Measurements from ENCODE around the gene RFX8.

Gene RFX8

DNA sequence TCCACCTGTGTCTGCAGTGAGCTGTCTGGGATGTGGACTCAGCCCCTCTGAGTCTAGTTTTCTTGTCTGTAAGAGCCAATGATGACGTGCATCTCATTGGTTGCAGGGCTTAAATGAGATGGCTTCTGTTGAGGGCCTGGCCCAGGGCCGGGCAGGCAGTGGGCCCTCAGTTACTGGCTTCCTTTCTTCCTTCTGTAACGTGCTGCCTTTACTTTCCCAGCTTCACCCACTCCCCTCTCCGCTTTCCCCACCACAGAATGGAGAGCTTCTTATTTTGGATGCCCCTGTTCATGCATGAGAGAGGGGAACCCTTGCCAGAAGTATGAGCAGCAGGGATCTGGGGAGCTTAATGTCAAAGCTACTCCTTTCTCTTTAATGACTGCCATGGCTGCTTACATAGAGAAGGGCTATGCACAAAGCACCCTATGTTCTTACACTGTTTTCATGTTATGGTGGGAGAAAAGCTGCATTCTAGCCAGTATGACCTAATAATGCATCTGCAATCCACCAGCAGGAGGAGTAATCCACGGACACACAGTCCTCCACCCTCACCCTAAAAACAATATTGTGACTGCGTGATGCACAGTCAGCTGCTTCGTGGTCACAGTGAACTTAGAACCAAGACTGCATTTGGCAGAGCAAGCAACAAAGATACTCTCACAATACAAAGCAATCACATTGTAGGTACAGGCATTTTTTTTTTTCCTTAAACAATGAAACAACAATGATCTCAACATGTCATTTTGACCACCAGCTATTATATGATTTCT, 124.8 kb downstream of the RFX8 start:
- Histone ChIP-seq H4K20me1 (ENCODE audit: insufficient read depth, low read length, poor library complexity, severe bottlenecking) (no peaks in the 10 kb centered on the region), H3K79me2 (ENCODE audit: insufficient read depth, low read length) (no peaks in the 10 kb centered on the region), H3K4me3 (ENCODE audit: low read length, poor library complexity, severe bottlenecking) (no peak overlapping the region), H3K4me1 (ENCODE audit: insufficient read depth, low read length, poor library complexity, severe bottlenecking) (peaks cover 5% of the 10 kb centered on the region), H3K36me3 (ENCODE audit: insufficient read depth, low read length) (no peaks in the 10 kb centered on the region), H2AFZ (ENCODE audit: low read length) (peak overlapping the region; percentile 71; the same call in 1 of the 2 replicates), H3K9ac (ENCODE audit: low read depth, low read length, poor library complexity, severe bottlenecking) (no peak overlapping the region), H3K27me3 (ENCODE audit: insufficient read depth, low read length, poor library complexity, severe bottlenecking) (no peaks in the 10 kb centered on the region), H3K9me2 (replicated peaks; ENCODE audit: low read depth, low read length) (no peaks in the 10 kb centered on the region), H3K9me3 (ENCODE audit: insufficient read depth, low read depth, low read length) (no peaks in the 10 kb centered on the region), H3F3A (ENCODE audit: low read depth) (no peaks in the 10 kb centered on the region), H3K4me2 (ENCODE audit: low read depth, low read length, poor library complexity, severe bottlenecking) (no peak overlapping the region)
- no peak for TF ChIP-seq EZH2phosphoT487 (IDR thresholded peaks at IDR 0.05; ENCODE audit: borderline replicate concordance)
- TF ChIP-seq, protein P1, sequence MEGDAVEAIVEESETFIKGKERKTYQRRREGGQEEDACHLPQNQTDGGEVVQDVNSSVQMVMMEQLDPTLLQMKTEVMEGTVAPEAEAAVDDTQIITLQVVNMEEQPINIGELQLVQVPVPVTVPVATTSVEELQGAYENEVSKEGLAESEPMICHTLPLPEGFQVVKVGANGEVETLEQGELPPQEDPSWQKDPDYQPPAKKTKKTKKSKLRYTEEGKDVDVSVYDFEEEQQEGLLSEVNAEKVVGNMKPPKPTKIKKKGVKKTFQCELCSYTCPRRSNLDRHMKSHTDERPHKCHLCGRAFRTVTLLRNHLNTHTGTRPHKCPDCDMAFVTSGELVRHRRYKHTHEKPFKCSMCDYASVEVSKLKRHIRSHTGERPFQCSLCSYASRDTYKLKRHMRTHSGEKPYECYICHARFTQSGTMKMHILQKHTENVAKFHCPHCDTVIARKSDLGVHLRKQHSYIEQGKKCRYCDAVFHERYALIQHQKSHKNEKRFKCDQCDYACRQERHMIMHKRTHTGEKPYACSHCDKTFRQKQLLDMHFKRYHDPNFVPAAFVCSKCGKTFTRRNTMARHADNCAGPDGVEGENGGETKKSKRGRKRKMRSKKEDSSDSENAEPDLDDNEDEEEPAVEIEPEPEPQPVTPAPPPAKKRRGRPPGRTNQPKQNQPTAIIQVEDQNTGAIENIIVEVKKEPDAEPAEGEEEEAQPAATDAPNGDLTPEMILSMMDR (conservative IDR thresholded peaks at IDR 0.05; ENCODE audit: low read length) = peak; percentile 51

DNA sequence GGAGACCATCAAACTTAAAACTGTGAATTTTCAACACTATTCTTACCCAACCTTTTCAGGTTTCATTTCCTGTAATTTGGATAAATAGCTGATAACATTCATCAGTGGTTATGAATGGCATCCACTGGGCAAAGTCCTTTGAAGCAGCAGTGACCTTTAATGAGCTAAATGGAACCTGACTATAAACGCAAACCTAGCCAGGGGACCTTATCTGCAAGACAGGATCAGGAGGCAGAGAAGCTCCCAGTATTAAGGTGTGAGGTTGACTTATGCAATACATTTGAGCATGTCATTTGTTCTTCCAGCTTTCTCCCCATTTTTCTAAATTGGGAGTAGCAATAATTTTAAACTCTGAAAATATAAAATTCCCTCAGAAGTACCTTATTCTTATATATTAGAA, 126.0 kb downstream of the RFX8 start:
- peaks cover 5% of the 10 kb centered on the region for H3K4me1 ChIP-seq (ENCODE audit: insufficient read depth, low read length, poor library complexity, severe bottlenecking)
- no peaks in the 10 kb centered on the region for H4K20me1 ChIP-seq (ENCODE audit: insufficient read depth, low read length, poor library complexity, severe bottlenecking)
- no peaks in the 10 kb centered on the region for H3K36me3 ChIP-seq (ENCODE audit: insufficient read depth, low read length)
- no peak for TF ChIP-seq EZH2phosphoT487 (IDR thresholded peaks at IDR 0.05; ENCODE audit: borderline replicate concordance)
- TF ChIP-seq, protein P1 (conservative IDR thresholded peaks at IDR 0.05; ENCODE audit: low read length) = no peak
- no peak overlapping the region for H3K4me3 ChIP-seq (ENCODE audit: low read length, poor library complexity, severe bottlenecking)
- H3K4me2 ChIP-seq (ENCODE audit: low read depth, low read length, poor library complexity, severe bottlenecking) = no peak overlapping the region
- no peaks in the 10 kb centered on the region for H3F3A ChIP-seq (ENCODE audit: low read depth)
- H3K9me3 ChIP-seq (ENCODE audit: insufficient read depth, low read depth, low read length) = no peaks in the 10 kb centered on the region
- no peaks in the 10 kb centered on the region for H3K27me3 ChIP-seq (ENCODE audit: insufficient read depth, low read length, poor library complexity, severe bottlenecking)
- no peaks in the 10 kb centered on the region for H3K79me2 ChIP-seq (ENCODE audit: insufficient read depth, low read length)
- H3K9me2 ChIP-seq (replicated peaks; ENCODE audit: low read depth, low read length) = no peaks in the 10 kb centered on the region
- H2AFZ ChIP-seq (ENCODE audit: low read length) = no peak overlapping the region
- no peak overlapping the region for H3K9ac ChIP-seq (ENCODE audit: low read depth, low read length, poor library complexity, severe bottlenecking)
